HG02970 (cell line): Measurements from ENCODE around the gene ELMOD3.
A peak's percentile ranks its signal among the peaks of the same experiment; 100 is the strongest.
"Not testable (repeated sequence)": the region's sequence is repeated elsewhere in the genome, so short reads cannot be mapped to it uniquely, and the experiment has no call there.

Experiments
- ATAC-seq: cut with Tn5 transposase; IDR thresholded peaks from one replicate; pipeline ENCODE4 v1.9.1; 2021; ENCODE audit warnings: mild to moderate bottlenecking, moderate library complexity, moderate number of reproducible peaks; ENCODE audit not compliant: unreplicated experiment, low FRiP score

ELMOD3 gene

DNA sequence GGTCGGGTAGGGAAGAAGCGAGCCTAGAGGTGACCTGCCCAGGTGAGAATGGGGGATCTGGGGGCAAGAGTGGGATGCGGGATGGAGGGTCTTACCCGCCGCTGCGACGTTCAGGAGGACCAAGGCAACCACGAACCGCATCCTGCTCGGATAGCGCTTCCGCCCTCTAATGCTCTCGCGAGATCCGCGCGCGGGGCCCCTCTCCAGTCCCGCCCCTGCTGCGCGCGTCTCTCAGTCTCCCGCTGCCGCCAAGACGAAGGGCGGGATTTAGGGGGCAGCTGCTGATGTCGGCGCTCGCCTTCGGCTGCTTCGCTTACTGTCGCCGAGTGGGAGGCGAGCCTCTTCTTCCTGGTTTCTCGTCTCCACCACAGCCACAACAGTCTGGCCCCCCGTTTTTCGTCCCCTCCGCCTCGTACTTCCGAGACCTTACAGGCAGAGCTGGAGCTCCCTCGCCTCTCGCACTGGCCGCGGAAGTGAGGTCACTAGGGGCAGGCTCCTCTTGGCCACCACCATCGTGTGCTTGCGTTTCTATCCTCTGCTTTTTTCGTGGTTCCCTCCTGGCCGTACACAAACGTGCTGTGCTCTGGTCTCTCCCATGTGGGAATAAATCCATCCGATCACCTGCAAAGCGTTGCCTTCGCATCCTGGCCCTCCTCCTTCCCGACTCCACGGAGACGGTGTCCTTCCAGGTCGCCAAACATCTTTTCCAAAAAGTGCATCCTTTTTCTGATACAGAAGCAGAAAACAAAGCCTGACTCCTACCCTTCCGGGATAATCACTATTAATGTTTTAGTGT is 26.5 kb upstream of the ELMOD3 start, which contains the start of gene TGOLN2:
TGOLN2 (minus strand) TSS at position 168 of the 796 bp plus-strand sequence; CDS start at position 141, 27 bp downstream.
- ATAC-seq = peak; percentile 89

DNA sequence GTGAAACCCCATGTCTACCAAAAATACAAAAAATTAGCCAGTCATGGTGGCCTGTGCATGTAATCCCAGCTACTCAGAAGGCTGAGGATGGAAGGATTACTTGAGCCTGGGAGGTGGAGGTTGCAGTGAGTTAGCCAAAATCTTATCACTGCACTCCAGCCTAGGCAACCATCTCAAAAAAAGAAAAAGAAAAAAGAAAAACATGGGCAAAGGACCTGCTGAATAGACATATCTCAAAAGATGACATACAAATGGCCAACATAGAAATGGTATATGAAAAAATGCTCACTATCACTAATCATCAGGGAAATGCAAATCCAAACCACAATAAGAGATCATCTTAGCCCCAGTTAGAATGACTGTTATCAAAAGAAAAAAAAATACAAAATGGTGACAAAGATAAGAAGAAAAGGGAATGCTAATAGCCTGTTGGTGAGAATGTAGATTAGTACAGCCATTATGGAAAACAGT is 25.4 kb upstream of the ELMOD3 start:
- no peak for ATAC-seq

DNA sequence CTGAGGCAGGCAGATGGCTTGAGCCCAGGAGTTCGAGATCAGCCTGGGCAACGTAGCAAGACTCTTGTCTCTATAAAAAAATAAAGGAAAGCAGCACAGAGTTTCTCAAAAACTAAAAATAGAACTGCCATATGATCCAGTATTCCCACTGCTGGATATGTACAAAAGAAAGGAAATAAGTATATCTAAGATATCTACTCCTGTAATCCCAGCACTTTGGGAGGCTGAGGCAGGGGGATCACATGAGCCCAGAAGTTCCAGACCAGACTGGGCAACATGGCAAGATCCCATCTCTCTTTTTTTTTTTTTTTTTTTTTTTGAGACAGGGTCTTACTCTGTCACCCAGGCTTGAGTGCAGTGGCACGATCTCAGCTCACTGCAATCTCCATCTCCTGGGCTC is 24.9 kb upstream of the ELMOD3 start:
- ATAC-seq = not testable (repeated sequence)

DNA sequence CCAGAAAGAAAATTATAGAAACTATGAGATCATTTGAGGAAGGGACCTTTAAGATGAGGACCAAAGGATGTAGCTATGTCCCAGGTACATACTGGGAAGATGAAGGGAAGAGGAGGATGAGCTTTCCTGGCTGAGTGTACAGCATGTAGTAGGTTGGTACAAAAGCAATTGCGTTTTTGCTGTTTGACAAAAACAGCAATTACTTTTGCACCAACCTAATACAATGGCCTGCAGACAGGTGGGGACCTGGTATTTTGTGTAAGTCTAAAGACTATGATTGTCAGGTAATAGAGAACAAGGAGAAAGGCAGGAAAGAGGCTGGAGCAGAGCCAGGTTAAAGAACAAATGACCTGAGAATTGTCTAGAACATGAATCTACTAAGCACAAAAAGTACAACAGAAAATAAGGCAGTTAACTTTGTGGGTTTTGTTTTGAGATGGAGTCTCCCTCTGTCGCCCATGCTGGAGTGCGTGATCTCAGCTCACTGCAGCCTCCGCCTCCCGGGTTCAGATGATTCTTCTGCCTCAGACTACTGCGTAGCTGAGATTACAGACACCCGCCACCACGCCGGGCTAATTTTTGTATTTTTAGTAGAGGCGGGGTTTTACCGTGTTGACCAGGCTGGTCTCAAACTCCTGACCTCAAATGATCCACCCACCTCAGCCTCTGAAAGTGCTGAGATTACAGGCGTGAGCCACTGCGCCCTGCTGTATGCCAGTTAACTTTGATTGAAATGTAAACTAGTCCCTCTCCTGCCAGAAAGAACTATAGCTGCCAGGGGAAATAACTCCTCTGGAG is 23.5 kb upstream of the ELMOD3 start:
- no peak for ATAC-seq

DNA sequence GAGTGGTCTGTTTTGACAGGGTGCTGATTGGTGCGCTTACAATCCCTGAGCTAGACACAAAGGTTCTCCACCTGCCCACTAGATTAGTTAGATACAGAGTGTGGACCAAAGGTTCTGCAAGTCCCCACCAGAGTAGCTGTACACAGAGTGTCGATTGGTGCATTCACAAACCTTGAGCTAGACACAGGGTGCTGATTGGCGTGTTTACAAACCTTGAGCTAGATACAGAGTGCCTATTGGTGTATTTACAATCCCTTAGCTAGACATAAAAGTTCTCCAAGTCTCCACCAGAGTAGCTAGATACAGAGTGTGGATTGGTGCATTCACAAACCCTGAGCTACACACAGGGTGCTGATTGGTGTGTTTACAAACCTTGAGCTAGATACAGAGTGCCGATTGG is 20.7 kb upstream of the ELMOD3 start:
- not testable (repeated sequence) for ATAC-seq

DNA sequence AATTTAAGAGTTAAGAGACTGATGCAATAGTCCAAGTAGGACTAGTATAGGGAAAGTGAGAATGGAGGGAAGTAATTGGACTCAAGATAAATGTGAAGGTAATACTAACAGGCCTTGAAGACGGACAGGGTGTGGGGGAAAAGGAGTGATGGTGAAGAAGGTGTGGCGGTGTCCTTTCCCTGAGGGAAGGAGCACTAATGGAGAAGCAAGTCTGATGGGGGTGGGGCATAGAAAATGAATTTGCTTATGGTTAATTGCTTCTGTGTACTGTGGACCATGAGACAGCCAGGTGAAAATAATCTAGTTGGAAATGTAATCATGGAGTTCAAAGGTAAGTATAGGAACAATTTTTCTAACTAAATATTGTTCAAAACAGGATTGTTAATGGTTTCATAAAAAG is 19.6 kb upstream of the ELMOD3 start:
- ATAC-seq = no peak

DNA sequence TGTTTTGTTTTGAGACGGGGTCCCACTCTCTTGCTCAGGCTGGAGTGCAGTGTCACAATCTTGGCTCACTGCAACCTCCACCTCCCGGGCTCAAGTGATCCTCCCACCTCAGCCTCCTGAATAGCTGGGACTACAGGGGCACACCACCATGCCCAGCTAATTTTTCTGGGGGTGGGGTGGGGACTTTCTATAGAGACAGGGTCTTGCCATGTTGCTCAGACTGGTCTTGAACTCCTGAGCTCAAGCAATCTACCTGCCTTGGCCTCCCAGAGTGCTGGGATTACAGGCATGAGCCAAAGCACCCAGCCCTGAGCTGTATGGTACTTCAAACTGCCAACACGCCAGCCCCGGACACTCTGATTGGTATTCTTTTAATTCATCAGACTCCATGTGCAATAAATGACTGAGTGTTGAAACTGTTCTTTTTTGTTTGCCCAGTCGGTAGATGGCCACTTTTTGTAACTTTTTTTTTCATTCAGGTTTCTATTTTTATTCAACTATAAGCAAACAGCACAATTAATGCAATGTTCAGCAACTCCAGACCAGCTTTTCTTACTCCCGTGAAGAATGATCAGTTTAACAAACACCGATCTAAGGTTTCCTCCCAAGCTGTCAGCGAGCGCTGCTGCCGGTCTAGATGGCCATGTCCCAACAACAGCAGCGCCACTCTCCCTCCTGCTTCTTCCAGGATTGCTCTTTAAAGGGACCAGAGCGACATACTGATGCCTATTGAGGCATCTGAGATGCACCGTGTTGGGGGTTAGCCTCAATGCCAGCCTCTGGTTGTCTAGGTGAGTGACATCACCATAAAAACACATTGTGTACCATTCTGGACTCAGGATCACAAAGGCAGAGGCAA is 14.3 kb upstream of the ELMOD3 start:
- ATAC-seq = no peak

DNA sequence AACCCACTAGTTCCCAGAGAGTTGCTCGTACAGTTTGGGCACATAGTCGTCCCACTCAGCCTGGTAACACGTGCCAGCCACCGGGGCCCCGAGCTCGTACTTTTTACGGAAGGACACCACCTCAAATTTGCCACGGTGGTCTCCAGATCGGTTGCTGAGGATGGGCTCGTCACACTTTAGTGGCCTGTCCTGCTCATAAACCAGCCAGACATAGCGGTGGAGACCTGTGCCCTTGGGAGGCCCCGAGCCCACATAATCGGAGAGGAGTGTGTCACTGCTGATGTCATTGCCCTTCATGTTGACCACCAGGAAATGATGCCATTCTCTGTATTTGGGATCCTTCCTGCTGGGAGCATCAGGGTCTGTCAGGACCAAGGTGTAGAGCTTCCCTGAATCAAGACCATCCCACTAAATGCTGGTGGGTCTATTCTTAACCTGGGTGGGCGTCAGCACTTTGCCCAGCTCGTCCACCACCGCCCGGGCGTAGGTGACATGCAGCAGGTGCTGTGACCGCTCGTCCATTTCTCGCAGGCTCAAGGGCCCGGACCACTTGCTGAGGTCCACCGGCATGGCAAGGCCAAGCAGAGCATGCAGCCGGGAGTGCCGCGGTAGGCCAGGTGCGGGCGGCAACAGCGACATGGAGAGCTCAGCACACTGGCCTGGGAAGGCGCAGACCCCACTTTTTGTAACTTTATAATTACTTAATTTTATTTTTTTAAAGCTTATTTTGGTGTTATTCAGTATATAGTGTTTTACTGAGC is 13.1 kb upstream of the ELMOD3 start:
- no peak for ATAC-seq

DNA sequence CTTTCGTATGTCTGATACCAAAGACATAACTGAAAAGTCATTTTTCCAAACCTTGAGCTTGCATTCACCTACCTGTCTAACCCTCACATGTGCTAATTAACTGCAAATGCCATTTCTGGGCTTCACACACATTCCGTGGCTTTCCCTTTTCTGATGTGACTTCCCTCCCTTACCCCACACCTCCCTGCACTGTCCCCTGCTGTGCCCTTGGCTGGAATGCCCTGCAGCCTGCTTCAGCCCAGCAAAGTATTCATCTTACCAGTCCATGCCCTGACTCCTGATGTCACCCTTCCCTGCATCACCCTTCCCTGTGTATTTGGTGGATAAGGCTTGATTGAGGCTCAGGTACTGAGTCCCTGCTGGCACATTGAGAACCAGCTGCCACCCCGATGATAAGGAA is 12.4 kb upstream of the ELMOD3 start:
- no peak for ATAC-seq

DNA sequence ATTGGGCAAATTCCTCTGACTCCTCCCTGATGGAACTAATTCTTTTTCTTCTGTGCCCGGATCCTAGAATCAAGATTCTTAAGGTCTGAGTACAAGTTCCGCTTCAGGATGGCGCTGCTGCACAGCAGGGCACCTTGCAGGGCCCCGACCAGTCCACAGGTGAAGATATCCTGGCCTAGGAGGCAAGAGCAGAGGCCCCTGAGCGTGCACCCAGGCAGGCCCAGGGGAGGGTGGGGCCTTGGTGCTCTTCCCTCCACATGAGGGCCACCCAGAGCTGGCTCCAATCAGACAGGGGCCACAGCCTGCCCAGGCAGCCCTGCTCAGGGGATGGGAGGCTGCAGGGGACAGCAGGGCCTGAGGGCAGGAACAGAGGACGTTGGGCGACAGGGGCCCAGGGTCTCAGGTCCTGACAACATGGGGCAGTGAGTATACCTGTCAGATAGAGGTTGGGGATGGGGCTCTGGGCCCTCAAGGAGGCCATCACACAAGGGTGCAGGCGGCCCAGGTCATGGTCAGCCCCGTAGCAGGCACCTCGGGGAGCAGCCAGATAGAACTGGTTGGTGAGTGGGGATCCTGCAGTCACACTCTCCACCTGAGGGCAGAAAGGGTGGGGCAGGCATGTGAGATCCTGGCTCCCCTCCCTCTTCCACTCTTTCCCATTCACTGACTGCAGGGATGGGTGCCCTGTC is 11.2 kb upstream of the ELMOD3 start:
- ATAC-seq = not testable (repeated sequence)

DNA sequence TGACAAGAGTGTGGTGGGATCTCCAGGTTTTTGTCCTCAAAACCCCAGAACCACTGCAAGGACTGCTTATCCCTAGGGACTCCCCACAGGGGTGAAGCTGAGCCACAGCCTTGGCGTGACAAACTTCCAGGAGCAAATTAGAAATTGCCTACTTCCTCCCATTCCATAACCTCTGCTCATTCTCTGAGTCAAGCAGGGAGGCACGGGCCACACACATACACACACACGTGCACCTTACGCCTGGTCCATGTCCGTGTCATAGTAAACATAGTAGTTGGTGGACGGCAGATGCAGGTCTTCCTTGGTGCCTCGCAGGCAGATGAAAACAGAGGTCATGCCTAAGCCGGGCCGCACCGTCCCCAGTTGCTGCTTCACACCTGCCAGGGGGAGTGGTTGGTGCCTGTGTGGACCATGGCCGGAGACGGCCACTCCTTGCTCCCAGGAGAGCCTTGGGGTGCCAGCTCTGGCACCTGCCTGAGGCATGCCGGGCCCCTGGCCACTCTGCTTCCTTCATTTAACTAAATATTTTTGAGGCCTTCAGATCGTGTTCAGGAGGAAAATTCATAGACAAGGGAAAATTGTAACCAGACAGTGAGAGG is 10.1 kb upstream of the ELMOD3 start:
- no peak for ATAC-seq

DNA sequence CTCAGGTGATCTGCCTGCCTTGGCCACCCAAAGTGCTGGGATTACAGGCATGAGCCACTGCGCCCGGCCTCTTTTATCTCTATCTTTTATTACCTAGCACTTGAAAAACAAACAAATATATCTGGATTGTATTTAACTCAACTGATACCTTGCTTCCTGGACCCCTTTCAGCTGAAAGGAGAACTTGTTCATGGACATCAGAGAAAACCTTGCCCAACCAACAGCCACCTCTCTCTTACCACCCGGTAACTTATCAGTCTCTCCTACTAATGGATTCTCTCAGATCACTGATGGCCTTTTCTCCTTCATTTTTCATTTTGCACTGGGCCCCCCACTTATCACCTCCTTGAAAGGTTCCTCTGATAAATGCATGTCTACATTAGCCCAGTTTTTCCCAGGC is 7.0 kb upstream of the ELMOD3 start:
- no peak for ATAC-seq

DNA sequence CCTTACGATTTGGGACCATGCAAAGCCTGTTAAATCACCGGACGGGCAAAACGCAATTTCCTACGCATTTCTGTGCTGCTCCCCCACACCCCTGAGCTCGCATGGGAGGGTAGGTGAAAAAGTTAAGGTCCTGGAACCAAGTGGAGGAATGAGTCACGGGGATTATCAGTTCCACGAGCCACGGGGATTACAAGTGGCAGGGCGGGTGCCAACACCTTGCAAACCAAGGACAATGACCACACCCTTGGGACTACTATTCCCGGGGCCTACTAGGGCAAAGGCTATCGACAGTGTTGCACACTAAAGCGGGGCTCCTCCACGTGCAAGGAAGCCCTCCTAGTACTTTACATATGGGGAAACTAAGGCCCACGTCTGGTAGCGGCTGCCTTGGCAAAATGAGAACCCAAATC is 688 bp upstream of the ELMOD3 start:
- no peak for ATAC-seq

DNA sequence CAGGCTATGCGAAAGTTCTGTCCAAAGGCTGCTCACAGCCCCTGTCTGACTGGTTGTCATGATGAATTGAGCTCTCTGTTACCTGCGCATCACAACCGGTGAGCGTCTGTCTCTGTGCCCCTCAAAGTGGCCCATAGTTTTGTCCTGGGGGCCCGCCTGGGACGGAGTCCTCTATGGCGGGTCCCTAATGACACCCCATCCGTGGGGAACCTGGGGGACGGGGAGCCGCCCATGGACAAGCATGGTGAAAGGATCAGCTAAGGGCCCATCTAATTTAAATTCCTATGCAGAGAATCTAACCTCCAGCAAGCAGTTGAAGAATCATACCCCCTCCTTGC is 473 bp downstream of the ELMOD3 start:
- ATAC-seq = peak; percentile 3

DNA sequence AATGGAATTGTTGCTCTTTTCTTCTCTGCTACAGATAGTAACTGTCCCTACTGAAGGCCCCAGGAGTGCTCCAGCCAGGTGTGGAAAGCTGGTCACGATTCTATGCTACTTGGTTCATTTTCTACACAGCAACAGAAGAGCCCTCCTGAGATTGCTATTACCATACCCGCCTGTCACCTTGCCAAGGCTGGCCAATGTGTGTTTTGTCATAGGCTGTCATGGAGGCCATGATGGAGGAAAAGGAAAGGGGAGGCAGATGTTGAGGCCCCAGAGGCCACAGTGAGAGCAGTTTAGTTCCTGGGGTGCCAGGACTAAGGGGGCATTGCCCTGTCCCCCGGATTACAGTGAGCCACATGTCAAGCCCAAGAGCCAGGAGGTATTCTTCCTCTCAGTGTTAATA is 952 bp downstream of the ELMOD3 start:
- ATAC-seq = no peak

DNA sequence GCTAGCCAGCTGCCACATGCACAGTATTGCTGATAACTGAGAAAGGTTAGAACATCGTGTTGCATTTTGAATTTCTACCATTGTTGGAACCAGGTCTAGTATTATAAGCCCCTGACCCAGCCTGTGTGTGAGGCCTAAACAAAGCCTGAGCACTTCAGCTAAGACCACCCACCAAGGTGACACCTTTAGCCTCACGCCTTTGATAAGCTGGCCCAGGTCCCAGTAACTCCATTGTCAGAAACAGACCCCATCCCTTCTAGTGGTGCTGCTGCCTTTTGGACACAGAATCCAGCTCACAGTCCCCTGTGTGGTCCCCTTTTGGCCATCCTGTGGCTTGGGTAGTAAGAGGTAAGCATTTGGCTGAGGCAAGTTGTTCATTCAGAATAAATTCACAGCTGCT is 1.6 kb downstream of the ELMOD3 start:
- ATAC-seq = no peak

DNA sequence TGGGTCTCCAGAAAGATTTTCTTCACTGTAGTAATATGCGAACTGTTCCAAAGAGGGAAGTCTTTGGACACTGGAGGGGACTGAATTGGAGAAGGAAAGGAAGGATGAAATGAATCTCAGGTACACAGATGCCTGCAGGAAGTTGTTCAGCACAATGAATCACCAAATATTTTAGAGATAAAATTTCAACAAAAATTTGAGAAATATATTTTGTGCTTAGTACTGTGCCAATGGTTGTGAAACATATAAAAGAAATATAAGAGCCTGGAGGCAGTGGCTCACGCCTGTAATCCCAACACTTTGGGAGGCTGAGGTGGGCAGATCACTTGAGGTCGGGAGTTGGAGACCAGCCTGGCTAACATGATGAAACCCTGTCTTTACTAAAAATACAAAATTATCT is 3.2 kb downstream of the ELMOD3 start:
- ATAC-seq = no peak

DNA sequence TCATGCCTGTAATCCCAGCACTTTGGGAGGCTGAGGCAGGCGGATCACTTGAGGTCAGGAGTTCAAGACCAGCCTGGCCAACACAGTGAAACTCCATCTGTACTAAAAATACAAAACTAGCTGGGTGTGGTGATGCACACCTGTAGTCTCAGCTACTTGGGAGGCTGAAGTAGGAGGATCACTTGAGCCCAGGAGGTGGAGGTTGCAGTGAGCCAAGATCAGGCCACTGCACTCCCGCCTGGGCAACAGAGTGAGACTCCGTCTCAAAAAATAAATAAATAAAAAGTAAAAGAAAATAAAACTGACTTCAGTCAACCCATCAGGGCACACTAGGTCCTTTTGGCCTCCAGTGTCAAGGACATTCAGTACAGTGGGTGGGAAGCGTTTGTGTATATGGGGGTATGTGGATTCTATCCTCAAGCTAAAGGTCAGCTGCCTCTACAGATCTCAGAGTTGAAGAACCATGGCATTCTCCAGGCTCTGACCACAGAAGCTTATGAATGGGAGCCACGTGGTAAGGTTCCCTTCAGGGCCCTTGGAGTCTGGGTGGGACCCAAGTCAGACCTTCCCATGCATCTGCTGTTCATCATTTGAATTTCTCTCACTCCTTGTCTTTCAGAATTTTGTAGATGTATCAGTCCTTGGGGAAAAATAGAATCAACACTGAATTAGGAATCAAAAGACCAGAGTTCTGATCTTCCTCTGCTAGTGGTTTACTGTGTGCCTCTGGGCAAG is 8.3 kb downstream of the ELMOD3 start:
- ATAC-seq = not testable (repeated sequence)
